ENCODE data around the gene GPC1.

DNA sequence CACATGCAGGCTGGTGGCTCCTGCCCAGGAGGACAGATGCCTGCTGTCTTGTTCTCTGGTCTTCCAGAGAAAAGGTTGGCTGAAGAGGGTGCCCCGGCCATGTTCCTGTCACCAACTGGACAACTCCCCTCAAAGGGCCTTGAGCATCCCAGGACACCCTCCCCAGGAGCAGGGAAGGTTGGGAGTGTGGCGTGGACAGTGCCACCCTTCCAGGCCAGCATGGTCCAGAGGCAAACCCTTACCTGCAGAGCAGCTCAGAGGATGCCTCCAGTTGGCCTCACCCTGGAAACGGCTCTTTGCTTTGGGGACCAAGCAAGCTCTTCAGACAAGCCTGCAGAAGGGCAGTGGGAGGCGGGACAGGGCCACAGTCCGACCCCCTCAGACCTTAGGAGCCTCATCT, 4.9 kb upstream of the GPC1 start:
- TF ChIP-seq POLR2A (IDR thresholded peaks at IDR 0.05), result no peak
- TF ChIP-seq, protein P1, sequence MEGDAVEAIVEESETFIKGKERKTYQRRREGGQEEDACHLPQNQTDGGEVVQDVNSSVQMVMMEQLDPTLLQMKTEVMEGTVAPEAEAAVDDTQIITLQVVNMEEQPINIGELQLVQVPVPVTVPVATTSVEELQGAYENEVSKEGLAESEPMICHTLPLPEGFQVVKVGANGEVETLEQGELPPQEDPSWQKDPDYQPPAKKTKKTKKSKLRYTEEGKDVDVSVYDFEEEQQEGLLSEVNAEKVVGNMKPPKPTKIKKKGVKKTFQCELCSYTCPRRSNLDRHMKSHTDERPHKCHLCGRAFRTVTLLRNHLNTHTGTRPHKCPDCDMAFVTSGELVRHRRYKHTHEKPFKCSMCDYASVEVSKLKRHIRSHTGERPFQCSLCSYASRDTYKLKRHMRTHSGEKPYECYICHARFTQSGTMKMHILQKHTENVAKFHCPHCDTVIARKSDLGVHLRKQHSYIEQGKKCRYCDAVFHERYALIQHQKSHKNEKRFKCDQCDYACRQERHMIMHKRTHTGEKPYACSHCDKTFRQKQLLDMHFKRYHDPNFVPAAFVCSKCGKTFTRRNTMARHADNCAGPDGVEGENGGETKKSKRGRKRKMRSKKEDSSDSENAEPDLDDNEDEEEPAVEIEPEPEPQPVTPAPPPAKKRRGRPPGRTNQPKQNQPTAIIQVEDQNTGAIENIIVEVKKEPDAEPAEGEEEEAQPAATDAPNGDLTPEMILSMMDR (IDR thresholded peaks at IDR 0.05), result no peak
- no peak for TF ChIP-seq POLR2AphosphoS5 (IDR thresholded peaks at IDR 0.05)
